HG02973 (cell line): ENCODE results near the gene SPATA6.
"Not testable (repeated sequence)": the region's sequence is repeated elsewhere in the genome, so short reads cannot be mapped to it uniquely, and the experiment has no call there.

Experiments
- ATAC-seq: cut with Tn5 transposase; IDR thresholded peaks from one replicate; pipeline ENCODE4 v1.9.1; 2021; ENCODE audit warnings: moderate library complexity; ENCODE audit not compliant: unreplicated experiment

SPATA6 gene

DNA sequence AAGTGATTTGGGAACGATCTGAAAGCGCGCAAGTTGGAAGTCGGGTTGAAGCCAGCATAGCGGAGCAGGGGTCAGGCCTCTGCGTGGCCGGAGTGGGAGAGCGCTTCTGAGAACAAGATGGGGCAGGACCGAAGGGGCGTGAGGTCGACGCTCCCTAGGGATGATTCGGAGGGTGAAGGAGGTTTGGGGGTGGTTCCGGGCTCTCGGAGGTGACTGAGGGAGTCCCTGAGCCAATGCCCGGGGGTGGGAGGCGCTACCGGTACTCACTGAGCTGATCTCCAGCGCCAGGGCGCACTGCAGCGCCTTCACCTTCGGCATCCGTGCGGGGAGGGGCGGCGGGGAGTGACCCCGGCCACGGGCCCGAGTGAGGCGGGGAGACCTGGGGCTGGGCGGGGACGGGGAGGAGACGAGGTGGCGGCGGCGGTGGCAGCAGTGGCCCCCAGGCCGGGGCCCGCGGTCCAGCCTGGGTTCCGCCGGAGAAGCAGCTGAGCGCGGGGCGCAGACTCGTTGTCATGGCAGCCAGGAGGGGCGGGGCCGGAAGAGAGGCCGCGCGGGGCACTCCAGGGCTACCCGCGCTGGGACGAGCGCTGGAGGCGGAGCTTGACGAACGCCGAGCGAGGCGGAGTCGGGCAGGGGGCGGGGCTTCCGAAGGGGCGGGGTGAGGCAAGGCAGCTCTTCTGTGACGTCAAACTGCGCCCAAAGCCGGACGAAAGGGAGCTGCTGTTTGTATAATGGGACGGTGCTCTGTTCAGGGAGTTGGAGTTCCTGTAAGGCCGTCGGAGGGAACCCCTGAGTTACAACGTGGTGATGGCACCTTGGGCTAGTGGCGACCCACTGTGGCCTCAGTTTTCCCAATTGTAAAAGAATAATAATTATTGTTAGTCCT lies at the start of gene SPATA6:
TSS of gene SPATA6 (minus strand) at position 514 of the 886 bp plus-strand sequence. CDS start at position 318, 196 bp downstream.
- ATAC-seq = peak; percentile 99

DNA sequence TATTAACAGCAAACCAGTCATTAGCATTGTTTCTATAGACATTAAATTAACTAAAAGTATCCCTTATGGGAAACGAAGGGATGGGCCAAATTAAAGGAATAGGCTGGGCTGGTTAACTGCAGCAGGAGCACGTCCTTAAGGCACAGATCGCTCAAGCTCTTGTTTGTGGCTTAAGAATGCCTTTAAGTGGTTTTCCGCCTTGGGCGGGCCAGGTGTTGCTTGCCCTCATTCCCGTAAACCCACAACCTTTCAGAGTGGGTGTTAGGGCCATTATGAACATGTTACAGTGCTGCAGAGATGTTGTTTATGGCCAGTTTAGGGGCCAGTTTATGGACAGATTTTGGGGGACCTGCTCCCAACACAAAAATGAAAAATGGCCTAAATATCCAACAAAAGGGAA lies 47.9 kb upstream of the SPATA6 start:
- not testable (repeated sequence) for ATAC-seq

DNA sequence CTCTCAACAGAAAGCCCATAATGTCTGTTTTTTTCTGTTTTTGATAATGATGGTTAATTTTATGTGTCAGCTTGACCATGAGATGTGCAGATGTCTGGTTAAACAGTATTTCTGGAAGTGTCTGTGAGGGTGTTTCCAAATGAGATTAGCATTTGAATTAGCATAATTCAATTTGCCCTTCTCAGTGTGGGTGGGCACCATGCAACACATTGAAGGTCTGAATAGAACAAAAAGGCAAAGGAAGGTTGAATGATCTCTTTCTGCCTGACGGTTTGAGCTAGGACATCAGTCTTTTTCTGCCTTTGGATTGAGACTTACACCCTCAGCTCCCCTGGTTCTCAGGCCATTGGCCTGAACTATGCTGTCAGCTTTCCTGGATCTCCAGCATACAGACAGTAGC lies 34.9 kb upstream of the SPATA6 start:
- ATAC-seq = no peak

DNA sequence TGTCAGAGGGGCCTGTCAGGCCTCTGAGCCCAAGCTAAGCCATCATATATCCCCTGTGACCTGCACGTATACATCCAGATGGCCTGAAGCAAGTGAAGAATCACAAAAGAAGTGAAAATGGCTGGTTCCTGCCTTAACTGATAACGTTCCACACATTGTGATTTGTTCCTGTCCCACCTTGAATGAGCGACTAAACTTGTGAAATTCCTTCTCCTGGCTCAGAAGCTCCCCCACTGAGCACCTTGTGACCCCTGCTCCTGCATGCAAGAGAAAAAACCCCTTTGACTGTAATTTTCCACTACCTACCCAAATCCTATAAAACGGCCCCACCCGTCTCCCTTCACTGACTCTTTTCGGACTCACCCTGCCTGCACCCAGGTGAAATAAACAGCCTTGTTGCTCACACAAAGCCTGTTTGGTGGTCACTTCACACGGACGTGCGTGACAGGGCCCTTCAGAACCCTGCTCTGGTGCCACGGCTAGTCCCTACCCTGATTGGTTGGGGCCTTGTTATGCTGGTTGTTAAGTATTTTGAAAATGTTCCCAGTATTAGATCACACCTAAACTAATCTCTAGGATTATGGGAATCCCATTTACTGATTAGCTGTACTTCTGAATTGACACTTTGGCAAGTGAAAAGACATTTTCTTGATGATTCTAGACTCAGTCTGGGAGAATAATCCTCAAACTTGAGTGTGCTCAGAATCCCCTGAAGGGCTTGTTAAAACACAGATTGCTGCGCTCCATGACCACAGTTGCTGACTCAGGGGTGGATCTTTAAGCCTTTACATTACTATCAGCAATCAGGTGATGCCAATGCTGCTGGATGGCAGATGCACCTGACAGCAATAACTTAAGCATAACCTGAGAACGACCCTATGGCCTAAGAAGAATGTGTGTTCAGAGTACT lies 28.8 kb upstream of the SPATA6 start:
- ATAC-seq = no peak

DNA sequence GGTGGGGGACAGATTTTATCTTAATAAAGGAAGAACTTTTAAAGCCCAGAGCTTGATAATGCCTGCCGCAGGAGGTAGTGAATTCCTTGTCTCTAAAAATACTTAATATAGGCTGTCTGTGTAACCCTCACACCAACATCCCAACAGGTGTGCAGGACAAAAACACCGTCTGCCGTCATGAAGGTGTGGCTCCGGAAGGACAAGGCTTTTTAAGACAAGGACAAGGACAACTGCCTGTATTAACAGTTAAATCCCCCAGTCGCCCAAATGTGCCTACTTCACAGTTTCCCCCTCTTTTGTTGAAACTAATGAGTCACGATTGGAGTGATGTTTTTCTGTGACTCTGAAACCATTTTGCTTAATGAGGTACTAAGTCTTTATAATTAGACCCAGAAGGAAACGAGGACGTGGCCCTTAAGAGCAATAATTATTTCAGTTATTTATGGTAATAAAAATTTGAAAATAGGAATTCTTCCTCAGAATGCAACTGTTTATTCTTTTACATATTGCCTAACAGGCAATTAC lies 27.3 kb upstream of the SPATA6 start:
- no peak for ATAC-seq

DNA sequence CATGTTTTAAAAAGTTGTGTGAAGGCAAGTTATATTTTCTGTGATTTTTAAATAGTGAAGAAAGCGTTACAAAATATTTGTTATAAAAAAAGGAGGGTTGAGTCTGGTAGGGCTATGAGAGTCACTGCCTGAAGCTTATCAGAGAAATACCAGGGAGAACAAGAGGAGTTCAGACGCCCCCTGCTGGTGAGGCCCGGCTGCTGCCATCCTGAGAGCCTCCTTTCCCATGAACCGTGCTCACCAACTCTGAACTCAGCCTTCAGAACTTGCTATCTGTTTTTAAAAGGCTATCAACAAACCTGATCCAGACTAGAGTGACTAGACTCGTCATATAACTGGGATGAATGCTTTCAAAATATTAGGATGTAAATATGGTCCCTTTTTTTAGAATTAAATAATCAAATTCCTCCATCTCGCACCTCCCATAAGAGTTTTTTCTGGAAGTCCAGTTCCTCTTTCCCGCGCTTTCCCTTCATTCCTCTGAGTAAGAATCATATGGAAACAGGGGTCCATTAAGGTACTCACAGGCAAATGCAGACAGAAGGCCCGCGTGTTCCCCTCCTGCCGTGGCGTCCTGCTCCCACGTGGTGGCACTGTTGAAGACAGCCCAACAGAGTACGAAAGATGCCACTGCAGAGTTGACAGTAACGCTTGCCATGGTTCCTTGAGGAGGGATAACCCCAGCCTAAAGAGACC lies 26.2 kb upstream of the SPATA6 start:
- ATAC-seq = peak; percentile 92

DNA sequence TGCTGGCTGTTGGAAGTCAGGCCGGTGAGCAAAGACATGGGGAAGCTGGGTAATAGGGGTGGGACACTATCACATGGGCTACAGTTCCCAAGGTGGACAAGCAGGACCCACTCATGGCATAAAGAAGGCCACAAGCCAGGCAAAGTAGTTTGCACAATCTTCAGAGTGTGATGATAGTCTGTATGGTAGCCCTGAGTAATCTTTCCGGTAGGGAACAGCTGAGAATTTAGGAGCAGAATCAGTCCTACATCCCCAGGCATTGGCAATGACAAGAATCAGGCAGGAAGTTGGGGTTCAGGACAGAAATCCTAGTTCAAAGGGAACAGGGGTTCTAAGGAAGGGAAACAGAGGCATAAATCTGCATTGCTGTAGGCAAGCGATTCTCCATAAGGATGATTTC lies 23.9 kb upstream of the SPATA6 start:
- ATAC-seq = no peak

DNA sequence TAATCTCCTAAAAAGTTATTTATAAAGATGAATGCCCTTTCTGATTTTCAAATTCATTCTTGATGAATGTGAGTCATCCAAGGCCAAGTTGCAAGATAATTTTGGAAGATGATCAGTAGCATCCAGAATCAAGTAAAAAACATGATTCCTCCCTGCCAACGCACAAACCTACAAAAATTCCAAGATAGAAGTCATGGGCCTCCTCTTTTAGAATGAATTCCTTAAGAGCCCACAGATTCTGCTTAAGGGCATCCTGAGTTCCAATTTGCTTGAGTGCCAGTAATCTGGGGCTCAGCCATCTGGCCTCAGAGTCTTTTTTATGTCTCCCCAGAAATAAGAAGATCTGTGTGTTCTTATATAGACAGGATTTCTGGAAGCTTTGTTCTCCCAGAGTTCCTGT lies 23.2 kb upstream of the SPATA6 start:
- ATAC-seq = no peak

DNA sequence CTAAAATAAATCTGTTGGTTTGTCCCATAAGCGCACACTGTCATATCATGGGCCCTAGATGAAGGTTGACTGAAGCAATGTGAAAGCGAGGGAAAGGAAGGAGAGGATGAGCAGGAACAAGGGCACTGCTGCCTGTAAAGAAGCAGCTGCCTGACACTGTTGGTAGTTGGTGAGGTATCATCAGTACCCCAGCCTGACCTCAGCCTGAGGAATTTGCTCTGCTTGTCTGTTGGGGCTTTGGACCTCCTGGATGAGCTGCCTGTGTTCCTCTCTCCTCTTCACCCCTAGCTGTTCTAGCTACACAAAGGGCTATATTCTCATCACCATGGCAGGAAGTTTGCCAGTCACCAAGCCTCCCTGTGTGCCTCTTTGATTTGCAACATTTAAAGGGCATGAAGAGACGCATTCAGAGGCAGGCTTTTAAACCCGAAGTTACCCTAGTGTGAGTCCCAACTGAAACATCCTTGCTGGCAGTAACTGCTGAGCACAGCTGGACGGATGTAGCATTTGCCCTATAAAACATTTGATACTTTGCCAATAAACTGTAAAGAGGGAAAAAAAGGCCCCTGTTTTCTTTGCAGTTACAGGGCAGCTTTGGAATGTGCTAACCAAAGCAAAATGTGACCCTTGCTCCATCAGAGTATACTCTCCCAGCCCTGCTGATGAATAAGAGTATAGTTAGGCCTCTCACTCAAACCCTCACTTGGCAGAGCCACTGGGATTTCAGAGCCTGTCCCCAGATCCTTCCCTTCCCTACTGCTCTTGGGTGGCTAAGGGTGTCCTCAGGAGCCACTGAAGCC lies 22.2 kb upstream of the SPATA6 start:
- ATAC-seq = no peak

DNA sequence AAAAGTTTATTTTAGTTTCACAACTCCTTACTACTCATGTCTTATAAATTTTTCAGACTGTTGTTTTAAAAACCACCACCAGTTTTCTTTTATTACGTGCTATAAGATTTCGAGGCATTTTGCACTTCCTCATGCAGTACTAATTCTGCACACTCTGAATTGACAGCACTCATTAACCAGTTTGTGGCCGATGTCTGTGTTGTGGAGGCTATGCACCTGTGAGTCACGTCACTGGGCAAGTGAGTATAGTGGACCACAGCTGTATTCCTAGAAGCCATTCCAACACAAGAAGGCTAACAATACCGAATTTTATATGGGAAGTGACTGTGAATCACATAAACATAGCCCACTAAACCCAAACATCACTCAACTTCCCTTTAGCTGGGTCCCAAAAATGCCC lies 21.0 kb upstream of the SPATA6 start:
- ATAC-seq = no peak

DNA sequence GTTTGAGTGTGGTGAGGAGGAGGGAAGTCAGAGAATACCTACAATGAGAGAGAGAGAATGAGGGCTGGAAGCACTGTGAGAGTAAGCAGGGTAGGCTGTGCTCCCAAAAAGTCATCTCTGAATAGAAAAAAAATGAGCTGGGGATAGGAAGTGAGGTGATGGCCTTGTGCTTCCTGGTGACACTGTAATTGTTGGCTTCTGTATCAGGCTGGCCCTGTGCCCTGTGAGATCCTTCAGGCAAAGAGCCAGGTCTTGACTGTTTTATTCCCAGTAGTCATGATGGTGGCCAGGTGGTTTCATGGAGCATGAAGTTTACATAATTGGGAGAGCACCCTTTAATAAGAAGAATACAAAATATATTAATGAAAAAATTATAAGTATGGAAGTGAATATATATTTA lies 20.4 kb upstream of the SPATA6 start:
- no peak for ATAC-seq

DNA sequence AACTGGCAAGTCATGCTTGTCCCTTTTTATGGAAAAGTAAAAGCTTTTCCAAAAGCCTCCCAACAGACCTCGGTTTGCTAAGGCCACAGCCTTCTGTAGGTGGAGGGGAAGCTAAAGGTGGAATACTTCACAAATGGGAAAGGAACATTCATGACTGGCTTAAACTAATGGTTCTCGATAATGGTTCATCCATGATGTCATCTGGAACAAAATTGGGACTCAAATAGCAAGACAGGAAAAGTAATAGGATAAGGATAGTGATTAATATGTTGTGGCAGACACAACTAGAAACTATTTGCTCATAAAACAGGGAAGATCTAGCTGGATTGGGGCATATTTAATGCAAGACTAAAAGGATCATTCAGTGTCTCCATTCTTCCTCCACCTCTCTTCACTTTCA lies 16.7 kb upstream of the SPATA6 start:
- no peak for ATAC-seq

DNA sequence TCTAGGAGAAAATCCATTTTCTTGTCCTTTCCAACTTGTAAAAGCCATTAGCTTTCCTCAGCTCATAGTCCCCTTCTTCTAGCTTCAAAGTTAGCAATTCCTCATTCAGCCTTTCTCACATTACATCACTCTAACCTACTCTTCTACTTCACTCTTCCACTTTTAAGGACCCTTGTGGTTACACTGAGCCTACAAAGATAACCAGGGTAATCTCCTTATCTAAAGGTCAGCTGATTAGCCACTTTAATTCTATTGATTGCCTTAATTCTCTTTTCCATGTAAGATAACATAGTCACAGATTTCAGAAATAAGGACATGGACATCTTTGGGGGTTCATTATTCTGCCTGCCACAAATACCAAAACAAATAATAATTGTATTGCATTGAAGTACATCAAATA lies 8.5 kb upstream of the SPATA6 start:
- no peak for ATAC-seq

DNA sequence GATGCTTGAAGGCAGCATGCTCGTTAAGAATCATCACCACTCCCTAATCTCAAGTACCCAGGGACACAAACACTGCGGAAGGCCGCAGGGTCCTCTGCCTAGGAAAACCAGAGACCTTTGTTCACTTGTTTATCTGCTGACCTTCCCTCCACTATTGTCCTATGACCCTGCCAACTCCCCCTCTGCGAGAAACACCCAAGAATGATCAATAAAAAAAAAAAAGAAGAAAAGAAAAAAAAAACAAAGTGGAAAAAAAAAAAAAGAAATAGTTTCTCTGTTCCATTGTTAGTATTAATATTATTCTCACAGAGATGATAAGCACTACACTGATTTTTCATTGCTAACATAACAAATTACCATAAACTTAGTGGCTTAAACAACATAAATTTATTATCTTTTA lies 8.0 kb upstream of the SPATA6 start:
- ATAC-seq = not testable (repeated sequence)

DNA sequence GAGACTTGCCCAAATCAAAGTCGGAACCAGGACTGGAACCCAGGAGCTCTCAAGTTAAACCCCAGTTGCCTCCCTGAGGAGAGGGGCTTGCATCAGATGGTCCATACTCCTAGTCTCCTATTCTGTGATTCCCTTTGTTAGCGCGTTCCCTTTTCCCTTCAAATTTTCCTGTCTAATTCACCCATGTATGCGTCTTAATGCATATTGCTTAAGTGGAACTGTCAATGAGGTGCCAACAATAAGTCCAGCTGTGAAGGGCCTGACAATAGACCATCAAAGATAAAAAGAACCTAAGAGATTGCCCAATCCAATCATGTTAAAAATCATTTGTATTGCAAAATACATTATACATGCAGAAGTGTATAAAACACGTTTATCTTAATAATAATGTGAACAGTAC lies 634 bp upstream of the SPATA6 start:
- ATAC-seq = no peak

DNA sequence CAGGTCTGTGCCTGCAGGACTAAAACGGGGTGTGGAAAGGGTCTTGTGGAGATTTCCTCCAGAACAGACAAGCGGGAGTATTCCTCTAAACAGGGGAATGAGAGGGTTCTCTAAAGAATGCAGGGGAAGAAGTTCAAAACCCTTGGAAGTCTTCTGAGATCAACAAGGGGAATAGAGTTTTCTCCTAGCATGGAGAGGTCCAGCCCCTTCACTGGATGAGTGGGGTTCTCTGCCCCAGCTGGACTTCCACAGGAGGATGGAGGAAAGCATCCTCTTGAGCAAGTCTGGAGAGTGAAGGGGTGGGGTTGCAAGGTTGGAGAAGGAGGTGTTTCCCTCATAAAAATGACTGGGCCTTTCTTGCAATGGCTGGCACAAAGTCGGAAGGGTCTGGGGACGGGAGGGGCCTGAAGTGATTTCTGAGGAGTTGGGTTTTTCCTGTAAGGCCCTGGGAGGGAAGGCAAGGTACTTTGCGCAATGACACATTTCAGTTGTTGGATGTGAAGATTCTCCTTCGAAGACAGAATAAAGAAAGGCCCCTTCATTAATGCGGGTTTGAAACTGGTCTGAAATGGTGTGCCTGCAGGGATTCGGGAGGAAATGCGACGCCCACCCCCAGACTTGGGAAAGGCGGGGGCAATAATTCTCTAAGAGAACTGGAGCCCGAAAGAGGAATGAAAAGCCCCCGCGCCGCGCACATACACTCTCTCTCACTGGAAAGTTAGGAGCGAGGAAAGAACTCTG lies 884 bp downstream of the SPATA6 start:
- ATAC-seq = no peak

DNA sequence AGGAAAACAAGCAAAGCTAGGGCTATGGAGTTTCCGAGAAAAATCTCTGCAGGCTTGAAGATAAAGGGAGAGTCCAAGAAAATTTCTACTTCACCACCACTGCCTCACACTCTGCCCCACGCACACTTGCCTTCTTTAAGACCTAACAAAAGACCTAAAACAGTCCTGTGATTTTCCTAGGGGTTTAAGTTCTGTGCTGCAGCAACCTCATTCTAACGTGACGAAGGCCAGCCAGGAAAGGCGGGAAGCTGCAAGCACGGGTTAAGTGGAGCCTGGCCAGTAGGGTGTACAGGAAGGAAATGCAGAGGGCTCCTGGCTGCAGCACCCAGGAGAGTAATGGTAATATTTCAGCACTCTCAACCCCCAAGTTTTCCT lies 1.5 kb downstream of the SPATA6 start:
- no peak for ATAC-seq

DNA sequence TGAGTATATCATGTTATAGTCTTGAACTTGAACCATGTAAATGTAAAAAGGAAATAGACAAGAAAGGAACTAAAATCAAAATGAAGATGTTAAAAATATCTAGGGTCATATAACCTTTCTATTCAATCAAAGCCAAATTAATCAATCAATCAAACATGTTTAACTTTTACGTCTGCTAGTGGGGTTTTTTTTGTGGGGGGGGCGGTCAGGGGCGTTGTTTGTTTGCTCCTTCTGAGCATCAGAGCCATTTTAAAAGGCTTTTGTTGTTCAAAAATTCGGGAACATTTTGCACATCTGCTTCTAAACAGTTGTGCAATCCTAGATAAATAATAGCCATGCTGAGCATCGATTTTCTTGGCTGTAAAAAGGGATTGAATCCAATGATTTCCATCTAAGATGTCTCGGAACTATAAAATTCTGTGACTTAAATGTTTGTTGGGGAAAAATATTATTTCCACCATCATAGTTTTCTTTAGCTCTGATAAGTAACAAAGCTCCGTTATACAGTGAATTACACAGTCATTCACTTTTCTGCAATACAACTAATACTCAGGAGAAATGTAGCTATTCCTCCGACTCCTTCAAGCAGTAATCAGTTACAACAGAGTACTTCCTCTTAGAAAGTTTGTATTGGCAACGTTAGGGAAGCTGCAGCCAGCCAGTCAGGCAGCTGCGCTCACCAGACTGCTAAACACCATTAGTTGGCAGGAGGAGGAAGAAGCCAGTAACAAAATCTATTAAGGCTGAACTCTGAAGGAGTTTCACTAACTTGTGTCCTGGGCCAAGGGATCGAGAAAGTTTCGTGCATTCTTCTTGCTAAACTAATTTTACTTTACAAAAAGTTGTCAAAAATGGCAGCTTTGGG lies 2.2 kb downstream of the SPATA6 start:
- ATAC-seq = no peak

DNA sequence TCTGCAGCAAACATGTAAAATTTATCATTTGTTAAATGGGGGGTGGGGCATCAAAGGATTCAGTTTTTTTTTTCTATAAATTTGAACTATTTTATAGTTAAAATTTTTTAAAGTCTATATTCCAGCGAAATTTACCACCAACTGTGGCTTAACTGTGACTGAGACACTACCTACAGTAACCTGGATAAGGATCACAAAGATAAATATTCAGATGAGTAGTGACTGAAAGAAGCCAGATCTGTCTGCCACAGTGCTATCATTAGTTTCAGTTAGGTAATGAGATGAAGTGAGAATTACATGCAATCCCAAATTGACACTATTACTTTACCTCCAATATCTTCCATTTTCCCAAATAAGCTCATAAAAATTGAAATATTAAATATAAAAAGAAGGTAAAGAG lies 5.4 kb downstream of the SPATA6 start:
- ATAC-seq = no peak
